Left lobe of liver (tissue), 2 donors: ENCODE measurements around the gene KLF16. TPM values are rescaled to one million over a fixed set of nuclear protein-coding genes. Genes with fewer than 3 reads are reported as not detected.
"Not testable (repeated sequence)": the region's sequence is repeated elsewhere in the genome, so short reads cannot be mapped to it uniquely, and the experiment has no call there.

Experiments
- ATAC-seq: fragments of 200-7000 bp; cut with Tn5 transposase; one replicate; pipeline ENCODE4 v1.9.1; 2020; ENCODE audit warnings: mild to moderate bottlenecking, moderate library complexity
- DNase-seq: peaks from one replicate; pipeline ENCODE4 v3.0.0-alpha.2; 2020; ENCODE audit warnings: low spot score
- total RNA-seq: library from RNA; stranded (reverse); gene quantifications from one replicate; pipeline ENCODE4 v1.2.1, GENCODE V29; 2021
- donor health status: DM: no; HTN: no; CAD: no; lungs with moderate emphysema.
- donor health status: DM: no; HTN: yes; CAD: no.

The KLF16 gene
- total RNA-seq: 11.9 TPM

- no peak for DNase-seq
- no peak for ATAC-seq
Measured at GRCh38 chr19:1863328-1863637, at the start of gene KLF16. KLF16 (minus strand) TSS chr19:1863579; CDS start chr19:1863497, 82 bp downstream.

DNA sequence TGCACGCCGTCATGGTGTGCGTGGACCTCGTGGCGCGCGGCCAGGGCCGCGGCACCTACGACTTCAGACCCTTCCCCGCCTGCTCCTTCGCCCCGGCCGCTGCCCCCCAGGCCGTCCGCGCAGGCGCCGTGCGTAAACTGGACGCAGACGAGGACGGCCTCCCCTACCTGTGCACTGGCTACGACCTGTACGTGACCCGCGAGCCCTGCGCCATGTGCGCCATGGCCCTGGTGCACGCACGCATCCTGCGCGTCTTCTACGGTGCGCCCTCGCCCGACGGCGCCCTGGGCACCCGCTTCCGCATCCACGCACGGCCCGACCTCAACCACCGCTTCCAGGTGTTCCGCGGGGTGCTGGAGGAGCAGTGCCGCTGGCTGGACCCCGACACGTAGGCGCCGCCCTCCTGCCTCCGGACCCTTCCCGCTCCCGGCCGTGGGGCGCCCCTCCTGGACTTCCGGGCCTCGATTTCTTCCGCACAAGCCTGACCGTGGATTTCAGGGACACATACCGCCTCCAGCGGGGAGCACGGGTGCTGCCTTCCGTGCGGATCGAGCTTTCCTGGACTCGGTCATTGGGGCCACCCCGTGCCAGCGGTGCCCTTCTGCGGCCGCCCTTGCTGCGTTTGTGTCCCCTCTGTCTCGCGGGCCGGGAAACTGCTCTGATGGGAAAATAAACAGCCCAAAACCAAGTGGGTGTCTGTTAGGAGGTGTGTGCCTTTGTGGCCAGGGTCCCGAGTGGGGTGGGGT, 49.6 kb upstream of the KLF16 start:
- DNase-seq (no peak), ATAC-seq (no peak)

- ATAC-seq: no peak
Measured at GRCh38 chr19:1911995-1912394, 48.6 kb upstream of the KLF16 start.

DNA sequence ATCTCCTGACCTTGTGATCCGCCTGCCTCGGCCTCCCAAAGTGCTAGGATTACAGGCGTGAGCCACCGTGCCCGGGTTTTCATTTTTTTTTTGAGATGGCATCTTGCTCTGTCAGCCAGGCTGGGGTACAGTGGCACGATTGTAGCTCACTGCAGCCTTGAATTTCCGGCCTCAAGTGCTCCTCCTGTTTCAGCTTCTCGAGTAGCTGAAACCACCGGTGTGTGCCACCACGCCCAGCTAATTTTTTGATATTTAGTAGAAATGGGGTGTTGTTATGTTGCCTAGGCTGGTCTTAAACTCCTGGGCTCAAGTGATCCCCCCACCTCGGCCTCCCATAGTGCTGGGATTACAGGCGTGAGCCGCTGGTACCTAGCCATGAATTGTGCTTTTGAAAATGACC, 47.7 kb upstream of the KLF16 start:
- no peak for DNase-seq
- ATAC-seq: no peak

More at GRCh38 chr19:1911995-1912394, 48.6 kb upstream of the KLF16 start:
- DNase-seq: no peak

DNA sequence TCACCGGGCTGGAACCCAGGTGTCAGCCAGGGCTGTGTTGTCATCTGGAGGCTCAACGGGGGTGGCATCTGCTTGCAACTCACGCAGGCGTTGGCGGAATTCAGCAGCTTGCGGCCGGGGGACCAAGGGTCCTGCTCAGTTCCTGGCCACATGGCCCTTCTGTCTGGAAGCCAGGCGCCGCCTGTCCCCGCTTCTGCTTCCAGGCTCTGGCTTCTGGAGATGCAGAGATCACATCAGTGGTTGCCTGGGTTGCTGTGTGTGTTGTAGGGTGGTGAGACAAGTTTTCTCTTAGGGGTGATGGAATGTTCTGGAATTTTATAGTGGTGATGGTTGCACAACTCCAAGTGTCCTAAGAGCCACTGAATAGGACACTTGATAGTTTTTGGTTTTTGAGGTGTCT, 46.8 kb upstream of the KLF16 start:
- DNase-seq: no peak
- no peak for ATAC-seq

DNA sequence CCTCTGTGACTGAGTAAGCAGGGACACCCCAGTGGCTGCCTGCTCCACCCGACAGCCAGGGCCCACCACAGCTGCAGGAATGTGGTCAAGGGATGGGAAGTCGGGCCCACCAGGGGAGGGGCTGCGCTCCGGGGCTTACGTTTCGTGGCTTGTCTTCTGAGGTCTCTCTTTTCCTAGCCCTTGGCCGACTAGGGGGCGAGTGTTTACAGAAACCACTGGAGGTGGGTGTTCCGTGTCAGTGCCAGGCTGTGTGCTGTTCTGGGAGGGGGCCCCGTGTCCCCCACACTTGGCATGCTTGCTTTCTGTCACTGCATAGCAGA, 46.3 kb upstream of the KLF16 start:
- ATAC-seq (no peak), DNase-seq (no peak)

DNA sequence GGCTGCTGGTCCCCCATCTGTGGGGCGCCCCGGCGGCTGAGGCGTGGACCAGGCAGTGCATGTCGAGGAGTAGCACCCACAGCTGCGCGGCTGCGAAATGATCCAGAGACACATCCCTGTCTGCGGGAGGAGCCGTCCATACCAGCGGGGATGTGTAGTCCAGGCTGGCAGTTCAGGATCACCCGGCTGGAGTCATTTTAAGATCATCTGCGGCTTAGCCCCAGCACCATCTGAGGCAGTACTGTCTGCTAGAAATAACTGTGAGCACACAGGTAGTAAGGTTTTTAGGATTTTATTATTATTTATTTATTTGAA, 44.9 kb upstream of the KLF16 start:
- no peak for ATAC-seq
- DNase-seq: no peak

DNA sequence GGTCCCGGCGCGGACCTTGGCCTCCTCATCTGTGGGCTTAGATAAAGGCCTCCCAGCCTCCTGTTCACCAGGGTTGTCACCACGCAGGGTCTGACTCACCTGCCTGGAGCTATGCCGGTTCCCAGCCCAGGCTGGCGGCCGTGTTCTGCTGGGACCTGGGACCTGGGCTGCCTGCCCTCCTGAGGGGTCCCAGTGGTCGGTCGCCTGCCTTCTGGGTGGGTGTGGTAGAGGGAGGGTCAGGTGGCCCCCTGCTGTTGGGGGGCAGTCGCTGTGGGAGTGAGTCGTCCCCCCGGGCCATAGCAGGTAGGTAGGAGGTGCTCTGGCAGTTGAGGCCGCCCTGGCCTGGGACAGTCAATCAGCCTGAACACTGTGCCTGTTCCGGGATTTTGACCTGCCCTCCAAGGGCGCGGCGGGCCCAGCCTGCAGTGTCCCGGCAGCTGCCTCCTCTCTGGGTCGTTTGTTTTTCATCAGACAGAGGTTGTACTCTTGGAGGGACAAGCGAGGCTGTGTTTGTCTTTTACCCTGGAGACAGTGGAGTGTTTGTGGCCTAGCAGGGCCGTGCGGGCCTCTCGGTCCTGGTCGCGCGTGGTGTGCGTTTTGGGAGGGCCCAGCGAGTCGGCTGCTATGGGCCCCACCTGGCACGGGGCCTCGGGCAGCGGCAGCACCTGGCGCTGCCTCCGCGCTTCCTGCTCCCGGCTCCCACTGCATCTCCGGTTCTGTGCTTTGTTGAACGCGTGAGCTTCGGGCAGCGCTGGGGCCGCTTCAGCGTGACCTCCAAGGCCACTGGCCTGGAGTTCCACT, 44.4 kb upstream of the KLF16 start:
- ATAC-seq: peak; percentile 55
- peak; percentile 65 for DNase-seq

- ATAC-seq (no peak), DNase-seq (no peak)
Measured at GRCh38 chr19:1906985-1907562, 43.7 kb upstream of the KLF16 start.

GRCh38 chr19:1905863-1906375, 42.5 kb upstream of the KLF16 start:
- ATAC-seq: no peak
- no peak for DNase-seq

GRCh38 chr19:1905110-1905862, 41.9 kb upstream of the KLF16 start, which contains the start of the genes ADAT3 and SCAMP4:
ADAT3 (plus strand) TSS chr19:1905399; CDS start chr19:1912048, 6,649 bp downstream.
SCAMP4 (plus strand) TSS chr19:1905399; CDS start chr19:1915020, 9,621 bp downstream.
- ATAC-seq: peak; percentile 92
- peak; percentile 99 for DNase-seq

GRCh38 chr19:1904860-1905109, 41.4 kb upstream of the KLF16 start:
- ATAC-seq (no peak), DNase-seq (no peak)

DNA sequence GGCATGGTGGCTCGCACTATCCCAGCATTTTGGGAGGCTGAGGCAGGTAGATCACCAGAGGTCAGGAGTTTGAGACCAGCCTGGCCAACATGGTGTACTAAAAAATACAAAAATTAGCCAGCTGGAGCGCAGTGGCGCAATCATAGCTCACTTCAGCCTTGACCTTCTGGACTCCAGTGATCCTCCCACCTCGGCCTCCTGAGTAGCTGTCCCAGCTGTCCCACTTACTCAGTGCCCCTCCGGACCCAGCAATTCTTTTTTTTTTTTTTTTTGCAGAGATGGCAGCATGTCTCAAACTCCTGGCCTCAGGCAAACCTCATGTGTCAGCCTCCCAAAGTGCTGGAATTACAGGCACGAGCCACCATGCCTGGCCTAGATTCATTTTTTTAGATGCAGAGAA, 39.5 kb upstream of the KLF16 start:
- DNase-seq (no peak), ATAC-seq (no peak)

DNA sequence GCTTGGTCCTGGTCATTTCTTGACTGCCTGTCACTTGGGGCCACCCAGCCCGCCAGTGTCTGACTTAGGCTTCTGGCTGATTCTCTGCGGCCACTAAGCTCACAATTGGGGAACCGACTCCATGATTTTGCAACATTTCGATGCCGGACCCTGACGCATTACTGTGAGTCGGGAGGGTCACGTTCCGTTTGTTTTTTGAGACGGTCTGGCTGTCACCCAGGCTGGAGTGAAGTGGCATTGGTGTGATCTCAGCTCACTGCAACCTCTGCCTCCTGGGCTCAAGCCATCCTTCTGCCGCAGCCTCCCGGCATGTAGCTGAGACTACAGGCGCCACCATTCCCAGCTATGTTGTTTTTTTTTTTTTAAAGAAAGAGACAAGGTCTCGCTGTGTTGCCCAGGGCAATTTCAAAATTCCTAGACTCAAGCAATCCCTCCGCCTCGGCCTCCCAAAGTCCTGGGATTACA, 38.6 kb upstream of the KLF16 start:
- DNase-seq (peak; percentile 84), ATAC-seq (peak; percentile 42)

DNA sequence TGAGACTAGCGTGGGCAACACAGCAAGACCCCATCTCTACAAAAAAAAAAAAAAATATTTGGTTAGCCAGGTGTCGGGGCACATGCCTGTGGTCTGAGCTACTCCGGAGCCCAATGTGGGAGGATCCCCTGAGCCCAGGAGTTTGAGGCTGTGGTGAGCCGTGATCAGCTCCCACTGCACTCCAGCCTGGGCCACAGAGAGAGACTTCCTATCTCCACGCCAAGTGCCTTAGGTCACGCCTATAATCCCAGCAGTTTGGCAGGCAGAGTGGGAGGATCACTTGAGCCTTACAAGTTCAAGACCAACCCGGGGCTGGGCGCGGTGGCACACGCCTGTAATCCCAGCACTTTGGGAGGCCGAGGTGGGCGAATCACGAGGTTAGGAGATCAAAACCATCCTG, 33.1 kb upstream of the KLF16 start:
- ATAC-seq: no peak
- DNase-seq: no peak

DNA sequence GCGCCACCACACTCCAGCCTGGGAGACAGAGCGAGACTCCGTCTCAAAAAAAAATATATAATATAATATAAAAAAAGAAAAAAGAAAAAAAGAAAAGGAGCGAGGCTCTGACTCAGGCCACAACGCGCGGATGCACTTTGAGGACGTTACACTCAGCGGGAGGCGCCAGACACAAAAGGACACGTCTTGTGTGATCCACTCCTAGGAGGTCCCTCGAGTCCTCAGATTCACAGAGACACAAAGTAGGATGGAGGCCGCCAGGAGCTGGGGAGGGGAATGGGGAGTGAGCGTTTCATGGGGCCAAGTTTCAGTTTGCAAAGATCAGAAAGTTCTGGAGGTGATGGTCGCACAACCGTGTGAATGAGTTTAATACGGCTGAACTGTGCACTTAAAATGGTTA, 30.4 kb upstream of the KLF16 start:
- ATAC-seq (no peak), DNase-seq (no peak)

- no peak for ATAC-seq
- no peak for DNase-seq
Measured at GRCh38 chr19:1889907-1890306, 26.5 kb upstream of the KLF16 start.

DNA sequence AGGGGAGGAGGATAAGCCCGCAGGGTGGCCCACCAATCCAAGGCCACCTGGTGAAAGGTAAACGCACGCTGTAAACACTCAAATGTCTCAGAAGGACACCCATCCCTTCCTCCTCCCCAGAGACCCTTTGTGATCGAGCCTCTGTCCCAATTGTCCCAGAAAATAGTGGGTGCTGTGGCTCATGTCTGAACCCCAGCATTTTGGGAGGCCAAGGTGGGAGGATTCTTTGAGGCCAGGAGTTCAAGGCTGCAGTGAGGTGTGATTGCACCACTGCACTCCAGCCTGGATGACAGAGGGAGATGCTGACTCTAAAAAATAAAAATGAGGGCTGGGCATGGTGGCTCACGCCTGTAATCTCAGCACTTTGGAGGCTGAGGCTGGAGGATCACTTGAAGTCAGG, 25.0 kb upstream of the KLF16 start:
- no peak for DNase-seq
- ATAC-seq: no peak

DNA sequence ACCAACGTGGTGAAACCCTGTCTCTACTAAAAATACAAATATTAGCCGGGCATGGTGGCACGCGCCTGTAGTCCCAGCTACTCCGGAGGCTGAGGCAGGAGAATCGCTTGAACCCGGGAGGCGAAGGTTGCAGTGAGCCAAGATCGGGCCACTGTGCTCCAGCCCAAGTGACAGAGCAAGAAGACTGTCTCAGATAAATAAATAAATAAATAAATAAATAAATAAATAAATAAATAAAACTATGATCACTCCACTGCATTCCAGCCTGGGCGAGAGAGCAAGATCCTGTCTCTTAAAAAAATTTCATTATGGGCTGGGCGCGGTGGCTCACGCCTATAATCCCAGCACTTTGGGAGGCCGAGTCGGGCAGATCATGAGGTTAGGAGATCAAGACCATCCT, 23.0 kb upstream of the KLF16 start:
- ATAC-seq, DNase-seq: not testable (repeated sequence)

GRCh38 chr19:1885398-1886119, 22.2 kb upstream of the KLF16 start, which contains the start of gene ABHD17A:
ABHD17A (minus strand) TSS chr19:1885496; CDS start chr19:1881566, 3,930 bp downstream.
- ATAC-seq: peak; percentile 97
- peak; percentile 94 for DNase-seq
